Mesothelial cell of epicardium (in vitro differentiated cells): ENCODE data around the gene ZNF318. TPM values are rescaled to one million over a fixed set of nuclear protein-coding genes. Genes with fewer than 3 reads are reported as not detected.
"Not testable (repeated sequence)": the region's sequence is repeated elsewhere in the genome, so short reads cannot be mapped to it uniquely, and the experiment has no call there.

Experiments
- DNase-seq, 2 experiments: peaks; one replicate each; pipeline ENCODE4 v3.0.0; 2021; ENCODE audit warnings: low spot score in 2 of 2; ENCODE audit not compliant: unreplicated experiment in 2 of 2
- H3K27ac Mint-ChIP-seq: 2 replicates; pipeline ENCODE4 v1.8.0; 2021; ENCODE audit warnings: mixed read lengths
- H3K27me3 Mint-ChIP-seq: 2 replicates; pipeline ENCODE4 v1.8.0; 2021; ENCODE audit warnings: low read depth, mixed read lengths
- H3K36me3 Mint-ChIP-seq: 2 replicates; pipeline ENCODE4 v1.8.0; 2021; ENCODE audit warnings: mixed read lengths
- H3K4me1 Mint-ChIP-seq: 2 replicates; pipeline ENCODE4 v1.8.0; 2021; ENCODE audit warnings: mixed read lengths
- H3K4me3 Mint-ChIP-seq: 2 replicates; pipeline ENCODE4 v1.8.0; 2021; ENCODE audit warnings: mild to moderate bottlenecking, moderate library complexity, mixed read lengths
- H3K9me3 Mint-ChIP-seq: 2 replicates; pipeline ENCODE4 v1.8.0; 2021; ENCODE audit warnings: mixed read lengths
- CTCF ChIP-seq: fragments of 200-600 bp; sonication (generic); IDR thresholded peaks from one replicate; pipeline ENCODE4 v1.5.0; 2021; ENCODE audit warnings: antibody characterized with exemption; ENCODE audit not compliant: unreplicated experiment
- total RNA-seq: library from RNA; stranded (reverse); gene quantifications from 3 replicates; pipeline ENCODE4 v1.2.1, GENCODE V29; 2021

Gene ZNF318
- total RNA-seq, 1 donor from 2014 or later = 29.0 TPM

GRCh38 chr6:43376551-43376981 is 7.1 kb upstream of the ZNF318 start:
- no peak overlapping the region for H3K4me3 Mint-ChIP-seq
- no peak for TF ChIP-seq CTCF
- DNase-seq = no peak
- H3K4me1 Mint-ChIP-seq = no peaks in the 10 kb centered on the region
- no peak overlapping the region for H3K27ac Mint-ChIP-seq
- H3K36me3 Mint-ChIP-seq = no peaks in the 10 kb centered on the region
- H3K9me3 Mint-ChIP-seq = no peaks in the 10 kb centered on the region
- peaks cover 7% of the 10 kb centered on the region for H3K27me3 Mint-ChIP-seq

GRCh38 chr6:43375693-43376092 is 6.2 kb upstream of the ZNF318 start:
- Mint-ChIP-seq H3K27ac (no peak overlapping the region), H3K27me3 (peaks cover 5% of the 10 kb centered on the region), H3K9me3 (no peaks in the 10 kb centered on the region), H3K36me3 (no peaks in the 10 kb centered on the region), H3K4me3 (no peak overlapping the region), H3K4me1 (no peaks in the 10 kb centered on the region)
- no peak for TF ChIP-seq CTCF
- DNase-seq = no peak

GRCh38 chr6:43373252-43373875 is 3.9 kb upstream of the ZNF318 start:
- DNase-seq = no peak
- H3K27ac Mint-ChIP-seq = no peak overlapping the region
- no peak for TF ChIP-seq CTCF
- H3K36me3 Mint-ChIP-seq = no peaks in the 10 kb centered on the region
- no peaks in the 10 kb centered on the region for H3K27me3 Mint-ChIP-seq
- no peaks in the 10 kb centered on the region for H3K9me3 Mint-ChIP-seq
- H3K4me1 Mint-ChIP-seq = peaks cover 9% of the 10 kb centered on the region
- no peak overlapping the region for H3K4me3 Mint-ChIP-seq

- Mint-ChIP-seq H3K27ac (peak overlapping the region; percentile 94), H3K4me3 (peak overlapping the region; percentile 77), H3K4me1 (peaks cover 24% of the 10 kb centered on the region)
- H3K27me3 Mint-ChIP-seq, H3K36me3 Mint-ChIP-seq, DNase-seq, H3K9me3 Mint-ChIP-seq: not testable (repeated sequence)
Measured at GRCh38 chr6:43370003-43370580, 645 bp upstream of the ZNF318 start.

GRCh38 chr6:43368259-43369160 is 937 bp downstream of the ZNF318 start:
- peaks cover 10% of the 10 kb centered on the region for H3K36me3 Mint-ChIP-seq
- H3K27me3 Mint-ChIP-seq = no peaks in the 10 kb centered on the region
- peak overlapping the region; percentile 83 for H3K4me3 Mint-ChIP-seq
- no peaks in the 10 kb centered on the region for H3K9me3 Mint-ChIP-seq
- peaks cover 24% of the 10 kb centered on the region for H3K4me1 Mint-ChIP-seq
- no peak for TF ChIP-seq CTCF
- H3K27ac Mint-ChIP-seq = peak overlapping the region; percentile 87
- DNase-seq = peak; percentile 38 to 64
